ENCODE data around the gene ASXL2.

- TF ChIP-seq YY1 (IDR thresholded peaks at IDR 0.05; ENCODE audit: insufficient read depth, insufficient read length) (no peak), SUZ12 (IDR thresholded peaks at IDR 0.05; ENCODE audit: extremely low read depth, insufficient read depth, insufficient read length) (no peak), ZNF274 (IDR thresholded peaks at IDR 0.05; ENCODE audit: low read depth, low read length) (no peak)
Measured at GRCh38 chr2:25797620-25798488, 80.4 kb downstream of the ASXL2 start.

All from NT2/D1 (cell line).